Panc1 (cell line): ENCODE measurements around the gene HSPB3. TPM values are rescaled to one million over a fixed set of nuclear protein-coding genes. Genes with fewer than 3 reads are reported as not detected.

Source experiments
- ATAC-seq: fragments of 200-7000 bp; cut with Tn5 transposase; 2 replicates; pipeline ENCODE4 v1.9.1; 2020; ENCODE audit warnings: mild to moderate bottlenecking, moderate library complexity
- BruUV-seq: library from RNA; stranded (reverse); fragments of 400-500 nt; replicated peaks from 2 replicates; lab custom pipeline; 2021; lab: Mats Ljungman, UMichigan
- CTCF ChIA-PET: fragments of 300-600 bp; sonication (Branson Sonifier 250); formaldehyde crosslinking; loops from one replicate; lab custom pipeline; 2022; ENCODE audit warnings: antibody characterized with exemption; lab: Charles Lee
- POLR2A ChIA-PET: fragments of 300-600 bp; sonication (Branson Sonifier 250); formaldehyde crosslinking; loops from one replicate; lab custom pipeline; 2022; ENCODE audit warnings: antibody characterized with exemption; lab: Charles Lee
- DNase-seq: peaks from one replicate; pipeline ENCODE4 v3.0.0-alpha.2; 2010; ENCODE audit warnings: low read depth, low spot score
- H3K27ac ChIP-seq: 2 replicates; pipeline ENCODE4 v1.5.1; 2011; ENCODE audit warnings: mild to moderate bottlenecking, low read length, inconsistent platforms
- H3K27me3 ChIP-seq: fragments of 200-500 bp; sonication (Bioruptor generic); 2 replicates; pipeline ENCODE4 v1.6.0; 2014; ENCODE audit warnings: low read length, inconsistent platforms; ENCODE audit not compliant: control insufficient read depth, insufficient read depth
- H3K36me3 ChIP-seq: fragments of 200-500 bp; sonication (Bioruptor generic); 2 replicates; pipeline ENCODE4 v1.5.1; 2014; ENCODE audit warnings: inconsistent platforms, mild to moderate bottlenecking, low read length, moderate library complexity; ENCODE audit not compliant: control insufficient read depth, insufficient read depth
- H3K4me1 ChIP-seq: 2 replicates; pipeline ENCODE4 v1.5.1; 2011; ENCODE audit warnings: inconsistent platforms, mild to moderate bottlenecking, low read length, moderate library complexity; ENCODE audit not compliant: control insufficient read depth, insufficient read depth
- H3K4me3 ChIP-seq, 2 experiments: 2 replicates each; pipeline ENCODE4 v1.5.1; 2011 to 2012; ENCODE audit warnings: low read depth in 2 of 2, low read length in 2 of 2, mild to moderate bottlenecking in 2 of 2, inconsistent platforms in 1 of 2, moderate library complexity in 1 of 2
- H3K9me3 ChIP-seq: fragments of 200-500 bp; sonication (Bioruptor generic); 2 replicates; pipeline ENCODE4 v1.5.1; 2014; ENCODE audit warnings: low read depth, mild to moderate bottlenecking, inconsistent platforms, low read length, moderate library complexity; ENCODE audit not compliant: control insufficient read depth, insufficient read depth
- CTCF ChIP-seq: fragments of 450-650 bp; IDR thresholded peaks from 2 replicates; pipeline ENCODE4 v1.5.1; 2017; ENCODE audit warnings: mild to moderate bottlenecking
- POLR2AphosphoS5 ChIP-seq: IDR thresholded peaks from 2 replicates; pipeline ENCODE4 v1.6.1; 2012; ENCODE audit warnings: mild to moderate bottlenecking, low read depth, low read length, moderate library complexity
- REST ChIP-seq, 2 experiments: IDR thresholded peaks; 2 replicates each; pipeline ENCODE4 v1.6.1; 2011 to 2012; ENCODE audit warnings: low read depth in 2 of 2, control low read depth in 1 of 2, low read length in 1 of 2, mild to moderate bottlenecking in 1 of 2, moderate library complexity in 1 of 2; ENCODE audit not compliant: insufficient read depth in 1 of 2
- SIN3A ChIP-seq: IDR thresholded peaks from 2 replicates; pipeline ENCODE4 v1.6.1; 2012; ENCODE audit warnings: low read depth, mild to moderate bottlenecking, low read length, moderate library complexity, borderline replicate concordance; ENCODE audit not compliant: insufficient read depth
- TCF7L2 ChIP-seq: IDR thresholded peaks from 2 replicates; pipeline ENCODE4 v1.6.1; 2011; ENCODE audit warnings: mild to moderate bottlenecking, low read depth, low read length, inconsistent platforms
- in situ Hi-C: cut with HindIII; loops from 2 replicates; pipeline ENCODE4 v1.10.0; 2016; ENCODE audit warnings: low sequenced_read_pairs, low pct_unique_long_range_greater_than_20kb
- intact Hi-C: fragments of 100-400 bp; cut with micrococcal nuclease; formaldehyde crosslinking; loops from one replicate; pipeline ENCODE4 v1.10.0; 2022; ENCODE audit not compliant: unreplicated experiment
- total RNA-seq: library from RNA; stranded (reverse); gene quantifications from one replicate; pipeline ENCODE4 v1.2.1, GENCODE V29; 2021; ENCODE audit not compliant: unreplicated experiment

The HSPB3 gene
- total RNA-seq, 1 experiment from 2014 or later, result not detected

GRCh38 chr5:54491326-54491725, 35.8 kb downstream of the HSPB3 start:
- no TSS peak for BruUV-seq
- in situ Hi-C loops, result no loop called here
- intact Hi-C loops, result no loop called here
- ATAC-seq (no peak), DNase-seq (no peak)
- no peaks in the 10 kb centered on the region for H3K27me3 ChIP-seq
- no peaks in the 10 kb centered on the region for H3K4me1 ChIP-seq
- CTCF ChIA-PET, result no interaction called here
- H3K27ac ChIP-seq, result no peak overlapping the region
- TF ChIP-seq POLR2AphosphoS5 (no peak), CTCF (no peak), REST (IDR thresholded peaks at IDR 0.05; ENCODE audit: insufficient read depth in 1 of 2, low read depth in 2 of 2, low read length in 1 of 2) (no peak), TCF7L2 (no peak), SIN3A (no peak)
- H3K4me3 ChIP-seq, result no peak overlapping the region
- POLR2A ChIA-PET, result no interaction called here
- no peaks in the 10 kb centered on the region for H3K9me3 ChIP-seq
- no peaks in the 10 kb centered on the region for H3K36me3 ChIP-seq

- ChIA-PET POLR2A (no interaction called here), CTCF (no interaction called here)
- no peak overlapping the region for H3K27ac ChIP-seq
- TF ChIP-seq CTCF (no peak), REST (IDR thresholded peaks at IDR 0.05; ENCODE audit: insufficient read depth in 1 of 2, low read depth in 2 of 2, low read length in 1 of 2) (no peak), TCF7L2 (no peak), POLR2AphosphoS5 (no peak)
- DNase-seq (no peak), ATAC-seq (no peak)
- no peaks in the 10 kb centered on the region for H3K4me1 ChIP-seq
- in situ Hi-C loops, result no loop called here
- no peaks in the 10 kb centered on the region for H3K36me3 ChIP-seq
- intact Hi-C loops, result no loop called here
- H3K27me3 ChIP-seq, result no peaks in the 10 kb centered on the region
- BruUV-seq, result no TSS peak
- H3K4me3 ChIP-seq, result no peak overlapping the region
- H3K9me3 ChIP-seq, result no peaks in the 10 kb centered on the region
Observed at GRCh38 chr5:54492178-54492577, 36.7 kb downstream of the HSPB3 start.
